ENCODE measurements around the gene C21orf91. TPM values are rescaled to one million over a fixed set of nuclear protein-coding genes. Genes with fewer than 3 reads are reported as not detected.

C21orf91 gene
- total and polyA plus RNA-seq, 9 of the 15 experiments (the other 6 are each of a cell fraction or from before 2014, with no cell fraction given) = 3.9 to 14.1 (median 12.1) TPM

DNA sequence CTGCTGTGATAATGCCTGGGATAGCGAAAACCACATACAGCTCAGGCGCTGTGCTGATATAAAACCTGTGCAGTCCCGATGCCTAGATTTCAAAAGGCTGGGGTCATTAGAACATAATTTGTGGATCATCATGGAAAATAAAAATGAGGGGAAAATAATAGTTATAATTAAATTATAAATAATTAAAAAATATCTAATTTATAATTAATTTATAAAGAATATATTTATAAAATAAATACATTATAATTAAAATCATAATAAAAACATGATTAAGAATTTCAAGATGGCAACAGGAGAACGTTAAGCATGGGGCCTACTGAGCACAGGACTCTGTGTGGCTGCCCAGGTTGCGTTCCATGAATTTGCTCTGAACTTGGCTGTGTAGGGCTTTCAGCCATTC is 53.9 kb downstream of the C21orf91 start:
- H3K36me3 ChIP-seq (ENCODE audit: control insufficient read depth, insufficient read depth, low read length) = no peaks in the 10 kb centered on the region
- H4K20me1 ChIP-seq (replicated peaks; ENCODE audit: control insufficient read depth, insufficient read depth, low read length) = no peaks in the 10 kb centered on the region
- POLR2A ChIA-PET = no interaction called here
- in situ Hi-C loops (cut with MboI) = no loop called here
- H3K4me2 ChIP-seq (ENCODE audit: insufficient read depth, low read length) = no peak overlapping the region
- no peak overlapping the region for H3K27ac ChIP-seq (ENCODE audit: extremely low read depth, low read depth, low read length)
- H3K4me3 ChIP-seq = no peak overlapping the region
- no peaks in the 10 kb centered on the region; a peak in 1 of 5 replicates for H3K4me1 ChIP-seq (replicated peaks in 1 of 2; ENCODE audit: control insufficient read depth in 2 of 2, insufficient read depth in 2 of 2, low read length in 2 of 2)
- no peaks in the 10 kb centered on the region for H3K79me2 ChIP-seq (ENCODE audit: control insufficient read depth, insufficient read depth, low read length)
- no peaks in the 10 kb centered on the region for H3K9me1 ChIP-seq (ENCODE audit: control insufficient read depth, insufficient read depth, low read length)
- intact Hi-C loops (cut with micrococcal nuclease) = no loop called here
- no TSS peak for BruUV-seq (replicated peaks)
- H3K9me3 ChIP-seq (replicated peaks; ENCODE audit: control insufficient read depth, insufficient read depth, low read depth, low read length) = no peaks in the 10 kb centered on the region
- FAIRE-seq (no peak), DNase-seq (ENCODE audit: extremely low read depth in 1 of 4, low spot score in 3 of 4) (no peak), ATAC-seq (no peak)
- no peak overlapping the region for H3K9ac ChIP-seq (ENCODE audit: insufficient read depth in 1 of 2, low read depth in 2 of 2, low read length in 2 of 2)
- no peak overlapping the region for H2AFZ ChIP-seq (ENCODE audit: low read depth, low read length)
- TF ChIP-seq MYC (IDR thresholded peaks at IDR 0.05; ENCODE audit: low read depth, low read length) (no peak), MYC (CRISPR knock-in tag; IDR thresholded peaks at IDR 0.05; ENCODE audit: borderline replicate concordance, low read depth) (no peak), SIN3A (IDR thresholded peaks at IDR 0.05; ENCODE audit: borderline replicate concordance in 2 of 2, control insufficient read depth in 1 of 2, low read depth in 2 of 2, low read length in 2 of 2) (no peak), ESRRA (IDR thresholded peaks at IDR 0.05; ENCODE audit: borderline replicate concordance, low read depth) (no peak), COPS2 (conservative IDR thresholded peaks at IDR 0.05) (no peak)
- TF ChIP-seq, protein P1, sequence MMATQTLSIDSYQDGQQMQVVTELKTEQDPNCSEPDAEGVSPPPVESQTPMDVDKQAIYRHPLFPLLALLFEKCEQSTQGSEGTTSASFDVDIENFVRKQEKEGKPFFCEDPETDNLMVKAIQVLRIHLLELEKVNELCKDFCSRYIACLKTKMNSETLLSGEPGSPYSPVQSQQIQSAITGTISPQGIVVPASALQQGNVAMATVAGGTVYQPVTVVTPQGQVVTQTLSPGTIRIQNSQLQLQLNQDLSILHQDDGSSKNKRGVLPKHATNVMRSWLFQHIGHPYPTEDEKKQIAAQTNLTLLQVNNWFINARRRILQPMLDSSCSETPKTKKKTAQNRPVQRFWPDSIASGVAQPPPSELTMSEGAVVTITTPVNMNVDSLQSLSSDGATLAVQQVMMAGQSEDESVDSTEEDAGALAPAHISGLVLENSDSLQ (IDR thresholded peaks at IDR 0.05) = no peak
- TF ChIP-seq, protein P2, sequence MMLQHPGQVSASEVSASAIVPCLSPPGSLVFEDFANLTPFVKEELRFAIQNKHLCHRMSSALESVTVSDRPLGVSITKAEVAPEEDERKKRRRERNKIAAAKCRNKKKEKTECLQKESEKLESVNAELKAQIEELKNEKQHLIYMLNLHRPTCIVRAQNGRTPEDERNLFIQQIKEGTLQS (IDR thresholded peaks at IDR 0.05) = no peak
- TF ChIP-seq, protein P2 (CRISPR knock-in tag; conservative IDR thresholded peaks at IDR 0.05) = no peak
- TF ChIP-seq, protein P3, sequence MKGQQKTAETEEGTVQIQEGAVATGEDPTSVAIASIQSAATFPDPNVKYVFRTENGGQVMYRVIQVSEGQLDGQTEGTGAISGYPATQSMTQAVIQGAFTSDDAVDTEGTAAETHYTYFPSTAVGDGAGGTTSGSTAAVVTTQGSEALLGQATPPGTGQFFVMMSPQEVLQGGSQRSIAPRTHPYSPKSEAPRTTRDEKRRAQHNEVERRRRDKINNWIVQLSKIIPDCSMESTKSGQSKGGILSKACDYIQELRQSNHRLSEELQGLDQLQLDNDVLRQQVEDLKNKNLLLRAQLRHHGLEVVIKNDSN (CRISPR knock-in tag; IDR thresholded peaks at IDR 0.05) = no peak
- TF ChIP-seq, protein P4, sequence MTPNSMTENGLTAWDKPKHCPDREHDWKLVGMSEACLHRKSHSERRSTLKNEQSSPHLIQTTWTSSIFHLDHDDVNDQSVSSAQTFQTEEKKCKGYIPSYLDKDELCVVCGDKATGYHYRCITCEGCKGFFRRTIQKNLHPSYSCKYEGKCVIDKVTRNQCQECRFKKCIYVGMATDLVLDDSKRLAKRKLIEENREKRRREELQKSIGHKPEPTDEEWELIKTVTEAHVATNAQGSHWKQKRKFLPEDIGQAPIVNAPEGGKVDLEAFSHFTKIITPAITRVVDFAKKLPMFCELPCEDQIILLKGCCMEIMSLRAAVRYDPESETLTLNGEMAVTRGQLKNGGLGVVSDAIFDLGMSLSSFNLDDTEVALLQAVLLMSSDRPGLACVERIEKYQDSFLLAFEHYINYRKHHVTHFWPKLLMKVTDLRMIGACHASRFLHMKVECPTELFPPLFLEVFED (CRISPR knock-in tag; conservative IDR thresholded peaks at IDR 0.05) = no peak
- TF ChIP-seq, protein P5, sequence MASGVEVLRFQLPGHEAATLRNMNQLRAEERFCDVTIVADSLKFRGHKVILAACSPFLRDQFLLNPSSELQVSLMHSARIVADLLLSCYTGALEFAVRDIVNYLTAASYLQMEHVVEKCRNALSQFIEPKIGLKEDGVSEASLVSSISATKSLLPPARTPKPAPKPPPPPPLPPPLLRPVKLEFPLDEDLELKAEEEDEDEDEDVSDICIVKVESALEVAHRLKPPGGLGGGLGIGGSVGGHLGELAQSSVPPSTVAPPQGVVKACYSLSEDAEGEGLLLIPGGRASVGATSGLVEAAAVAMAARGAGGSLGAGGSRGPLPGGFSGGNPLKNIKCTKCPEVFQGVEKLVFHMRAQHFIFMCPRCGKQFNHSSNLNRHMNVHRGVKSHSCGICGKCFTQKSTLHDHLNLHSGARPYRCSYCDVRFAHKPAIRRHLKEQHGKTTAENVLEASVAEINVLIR (CRISPR knock-in tag; IDR thresholded peaks at IDR 0.05) = no peak
- no peaks in the 10 kb centered on the region; a peak in 1 of 5 replicates for H3K27me3 ChIP-seq (ENCODE audit: control insufficient read depth in 2 of 2, insufficient read depth in 2 of 2, low read length in 2 of 2)
- CTCF ChIA-PET (ENCODE audit: low intra/inter-chr PET ratio) = no interaction called here
- WGBS (ENCODE audit: insufficient coverage, low coverage, missing lambda C conversion rate) = 12% methylated on average over 5 of the region's 5 CpGs
